Measurements from ENCODE around the gene NTM. TPM values are rescaled to one million over a fixed set of nuclear protein-coding genes. Genes with fewer than 3 reads are reported as not detected.

Gene NTM
- total and polyA plus RNA-seq, 2 of the 8 experiments (the other 6 are each of a cell fraction or from before 2014, with no cell fraction given) = 13.4 to 20.0 TPM

DNA sequence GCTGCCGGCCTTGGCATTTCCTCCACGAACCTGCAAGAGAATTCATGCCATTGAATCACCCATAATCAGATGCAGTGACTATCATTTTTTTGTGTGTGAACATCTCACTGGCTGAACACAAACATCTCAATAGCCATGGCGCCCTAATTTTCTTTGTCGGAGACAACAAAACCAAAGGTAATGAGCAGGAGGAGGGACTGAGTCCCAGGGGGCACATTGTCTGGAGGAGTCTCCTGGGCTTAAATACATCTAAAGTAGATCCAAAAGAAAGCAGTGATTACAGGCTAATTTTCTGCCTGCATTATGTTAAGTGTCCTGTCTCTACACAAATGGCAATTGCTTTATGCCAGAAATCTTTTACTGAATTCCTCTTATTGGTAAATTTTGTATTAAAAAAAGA is 113.5 kb downstream of the NTM start:
- POLR2A ChIA-PET (ENCODE audit: partially characterized antibody) = interaction anchor here (1.0 kb wide), 1 partner anchor 97 kb away, joined by 3 read pairs; no protein-coding TSS in a partner anchor
- H3K4ac ChIP-seq (replicated peaks; ENCODE audit: insufficient read length, low read depth, low read length) = no peak overlapping the region

More for the DNA sequence above, 113.5 kb downstream of the NTM start:
- no peak overlapping the region; the same call in 1 of the 2 replicates for H3K18ac ChIP-seq (ENCODE audit: extremely low read depth, low read length)
- H3K56ac ChIP-seq (replicated peaks; ENCODE audit: insufficient read length, low read depth, low read length) = no peak overlapping the region
- H3K36me3 ChIP-seq (ENCODE audit: control insufficient read depth in 2 of 4, insufficient read depth in 4 of 4, low read length in 3 of 4) = no peaks in the 10 kb centered on the region
- no peak overlapping the region for H3K14ac ChIP-seq (ENCODE audit: insufficient read length)
- DNase-seq (ENCODE audit: low read depth in 1 of 2, low spot score in 2 of 2) (no peak), FAIRE-seq (no peak)
- no peak overlapping the region for H2BK20ac ChIP-seq (ENCODE audit: low read length)
- no peaks in the 10 kb centered on the region for H3K79me2 ChIP-seq (ENCODE audit: control insufficient read depth in 1 of 2, insufficient read depth in 2 of 2, low read length in 2 of 2)
- no peak overlapping the region for H3K23ac ChIP-seq (ENCODE audit: insufficient read length)
- CTCF ChIA-PET (ENCODE audit: partially characterized antibody) = interaction anchor here (0.9 to 4.8 kb wide), 2 partner anchors 17 to 21 kb away, joined by 3 to 47 read pairs; no protein-coding TSS in a partner anchor
- no peak overlapping the region for H3K27ac ChIP-seq (ENCODE audit: low read depth, low read length)
- H2AK5ac ChIP-seq (ENCODE audit: low read depth, low read length) = no peak overlapping the region
- H2BK15ac ChIP-seq (ENCODE audit: low read length) = no peak overlapping the region
- H3K4me1 ChIP-seq (replicated peaks in 1 of 4; ENCODE audit: control insufficient read depth in 3 of 4, insufficient read depth in 4 of 4, low read length in 3 of 4) = peaks cover 0 to 3% (median 1%) of the 10 kb centered on the region in 4 experiments; a peak in 4 of 7 replicates
- WGBS, 2 experiments (ENCODE audit: extremely low coverage in 1 of 2, insufficient coverage in 1 of 2, insufficient read length in 1 of 2, insufficient replicate concordance in 2 of 2, low coverage in 1 of 2, low lambda C conversion rate in 2 of 2, missing lambda C conversion rate in 1 of 2) = 91% methylated on average over 4 of the region's 4 CpGs; no CpG with 5 or more reads in 1 of the 2 experiments
- H2BK12ac ChIP-seq (ENCODE audit: low read depth, low read length) = no peak overlapping the region
- H4K91ac ChIP-seq (replicated peaks; ENCODE audit: insufficient read length, low read length) = no peak overlapping the region
- H3K9me3 ChIP-seq (ENCODE audit: insufficient read depth in 2 of 2, low read depth in 1 of 2, low read length in 1 of 2) = no peaks in the 10 kb centered on the region
- TF ChIP-seq JUN (IDR thresholded peaks at IDR 0.05; ENCODE audit: low read depth, low read length) = no peak
- H3K79me1 ChIP-seq (ENCODE audit: low read depth, low read length) = no peaks in the 10 kb centered on the region
- no peak overlapping the region for H2BK5ac ChIP-seq (ENCODE audit: low read depth, low read length)
- no peak overlapping the region for H3K4me3 ChIP-seq (ENCODE audit: extremely low read depth in 1 of 4, insufficient read depth in 2 of 4, low read depth in 3 of 4, low read length in 4 of 4)
- H3K4me2 ChIP-seq (ENCODE audit: insufficient read depth in 1 of 2, low read depth in 2 of 2, low read length in 2 of 2) = no peak overlapping the region
- no peak overlapping the region for H2AFZ ChIP-seq (ENCODE audit: low read length)
- no peak overlapping the region for H4K8ac ChIP-seq (ENCODE audit: extremely low read depth, insufficient read depth, low read length)
- H3K27me3 ChIP-seq (replicated peaks in 1 of 4; ENCODE audit: control insufficient read depth in 3 of 4, extremely low read depth in 1 of 4, insufficient read depth in 3 of 4, low read length in 3 of 4) = no peaks in the 10 kb centered on the region
- no peak overlapping the region for H2BK120ac ChIP-seq (replicated peaks; ENCODE audit: low read depth, low read length)
- no peaks in the 10 kb centered on the region for H4K20me1 ChIP-seq (replicated peaks in 1 of 2; ENCODE audit: control insufficient read depth in 1 of 2, insufficient read depth in 2 of 2, low read length in 2 of 2)
- H3K9ac ChIP-seq (replicated peaks in 1 of 4; ENCODE audit: extremely low read depth in 1 of 4, low read depth in 3 of 4, low read length in 3 of 4) = no peak overlapping the region
- H3K23me2 ChIP-seq (ENCODE audit: low read depth, low read length) = no peaks in the 10 kb centered on the region
- no peak overlapping the region for H4K5ac ChIP-seq (ENCODE audit: insufficient read length, low read depth, low read length)
